Nephron progenitor cell (in vitro differentiated cells): ENCODE measurements around the gene FKBP5.
A peak's percentile ranks its signal among the peaks of the same experiment; 100 is the strongest.
"Not testable (repeated sequence)": the region's sequence is repeated elsewhere in the genome, so short reads cannot be mapped to it uniquely, and the experiment has no call there.

Experiments used
- DNase-seq: peaks from one replicate; pipeline ENCODE4 v3.0.0; 2021
- H3K27ac Mint-ChIP-seq: 2 replicates; pipeline ENCODE4 v1.8.0; 2021; ENCODE audit warnings: mild to moderate bottlenecking, moderate library complexity, mixed read lengths
- H3K27me3 Mint-ChIP-seq: 2 replicates; pipeline ENCODE4 v1.8.0; 2021; ENCODE audit warnings: mild to moderate bottlenecking, low read depth, mixed read lengths; ENCODE audit not compliant: poor library complexity
- H3K36me3 Mint-ChIP-seq: 2 replicates; pipeline ENCODE4 v1.8.0; 2021; ENCODE audit warnings: low read depth, mixed read lengths
- H3K4me1 Mint-ChIP-seq: 2 replicates; pipeline ENCODE4 v1.8.0; 2021; ENCODE audit warnings: mixed read lengths
- H3K4me3 Mint-ChIP-seq: 2 replicates; pipeline ENCODE4 v1.8.0; 2021; ENCODE audit warnings: mild to moderate bottlenecking, moderate library complexity, mixed read lengths
- H3K9me3 Mint-ChIP-seq: 2 replicates; pipeline ENCODE4 v1.8.0; 2021; ENCODE audit warnings: mild to moderate bottlenecking, moderate library complexity, mixed read lengths
- TF ChIP-seq, protein P1 (sequence below): fragments of 200-600 bp; sonication (generic); IDR thresholded peaks from 2 replicates; pipeline ENCODE4 v1.5.0; 2021; ENCODE audit warnings: antibody characterized with exemption

The FKBP5 gene

GRCh38 chr6:35690484-35690883, 1.8 kb upstream of the FKBP5 start:
- H3K4me1 Mint-ChIP-seq = peaks cover 35% of the 10 kb centered on the region
- H3K27ac Mint-ChIP-seq = no peak overlapping the region
- peaks cover 8% of the 10 kb centered on the region for H3K9me3 Mint-ChIP-seq
- TF ChIP-seq, protein P1, sequence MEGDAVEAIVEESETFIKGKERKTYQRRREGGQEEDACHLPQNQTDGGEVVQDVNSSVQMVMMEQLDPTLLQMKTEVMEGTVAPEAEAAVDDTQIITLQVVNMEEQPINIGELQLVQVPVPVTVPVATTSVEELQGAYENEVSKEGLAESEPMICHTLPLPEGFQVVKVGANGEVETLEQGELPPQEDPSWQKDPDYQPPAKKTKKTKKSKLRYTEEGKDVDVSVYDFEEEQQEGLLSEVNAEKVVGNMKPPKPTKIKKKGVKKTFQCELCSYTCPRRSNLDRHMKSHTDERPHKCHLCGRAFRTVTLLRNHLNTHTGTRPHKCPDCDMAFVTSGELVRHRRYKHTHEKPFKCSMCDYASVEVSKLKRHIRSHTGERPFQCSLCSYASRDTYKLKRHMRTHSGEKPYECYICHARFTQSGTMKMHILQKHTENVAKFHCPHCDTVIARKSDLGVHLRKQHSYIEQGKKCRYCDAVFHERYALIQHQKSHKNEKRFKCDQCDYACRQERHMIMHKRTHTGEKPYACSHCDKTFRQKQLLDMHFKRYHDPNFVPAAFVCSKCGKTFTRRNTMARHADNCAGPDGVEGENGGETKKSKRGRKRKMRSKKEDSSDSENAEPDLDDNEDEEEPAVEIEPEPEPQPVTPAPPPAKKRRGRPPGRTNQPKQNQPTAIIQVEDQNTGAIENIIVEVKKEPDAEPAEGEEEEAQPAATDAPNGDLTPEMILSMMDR = no peak
- no peaks in the 10 kb centered on the region for H3K36me3 Mint-ChIP-seq
- H3K27me3 Mint-ChIP-seq = peaks cover 7% of the 10 kb centered on the region
- H3K4me3 Mint-ChIP-seq = no peak overlapping the region
- no peak for DNase-seq

DNA sequence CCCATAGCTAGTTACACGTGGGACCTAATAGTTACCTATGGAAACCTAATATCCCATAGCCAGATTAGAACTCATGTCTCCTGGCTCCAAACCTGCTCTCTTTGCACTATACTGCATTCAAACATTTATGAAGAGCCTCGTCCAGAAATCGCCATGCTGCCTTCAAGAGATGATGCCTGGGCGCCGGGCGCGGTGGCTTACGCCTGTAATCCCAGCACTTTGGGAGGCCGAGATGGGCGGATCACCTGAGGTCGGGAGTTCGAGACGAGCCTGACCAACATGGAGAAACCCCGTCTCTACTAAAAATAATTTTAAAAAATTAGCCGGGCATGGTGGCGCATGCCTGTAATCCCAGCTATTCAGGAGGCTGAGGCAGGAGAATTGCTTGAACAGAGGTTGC, 1.3 kb upstream of the FKBP5 start:
- H3K9me3 Mint-ChIP-seq, H3K36me3 Mint-ChIP-seq, H3K27ac Mint-ChIP-seq, DNase-seq, H3K27me3 Mint-ChIP-seq: not testable (repeated sequence)
- peaks cover 35% of the 10 kb centered on the region for H3K4me1 Mint-ChIP-seq
- H3K4me3 Mint-ChIP-seq = peak overlapping the region; percentile 32

- TF ChIP-seq, protein P1 = no peak
- DNase-seq = peak; percentile 54
- Mint-ChIP-seq H3K4me1 (peaks cover 35% of the 10 kb centered on the region), H3K9me3 (no peaks in the 10 kb centered on the region), H3K36me3 (peaks cover 2% of the 10 kb centered on the region), H3K27me3 (peaks cover 4% of the 10 kb centered on the region), H3K27ac (no peak overlapping the region), H3K4me3 (peak overlapping the region; percentile 91)
Measured at GRCh38 chr6:35687658-35688604, 784 bp downstream of the FKBP5 start.

DNA sequence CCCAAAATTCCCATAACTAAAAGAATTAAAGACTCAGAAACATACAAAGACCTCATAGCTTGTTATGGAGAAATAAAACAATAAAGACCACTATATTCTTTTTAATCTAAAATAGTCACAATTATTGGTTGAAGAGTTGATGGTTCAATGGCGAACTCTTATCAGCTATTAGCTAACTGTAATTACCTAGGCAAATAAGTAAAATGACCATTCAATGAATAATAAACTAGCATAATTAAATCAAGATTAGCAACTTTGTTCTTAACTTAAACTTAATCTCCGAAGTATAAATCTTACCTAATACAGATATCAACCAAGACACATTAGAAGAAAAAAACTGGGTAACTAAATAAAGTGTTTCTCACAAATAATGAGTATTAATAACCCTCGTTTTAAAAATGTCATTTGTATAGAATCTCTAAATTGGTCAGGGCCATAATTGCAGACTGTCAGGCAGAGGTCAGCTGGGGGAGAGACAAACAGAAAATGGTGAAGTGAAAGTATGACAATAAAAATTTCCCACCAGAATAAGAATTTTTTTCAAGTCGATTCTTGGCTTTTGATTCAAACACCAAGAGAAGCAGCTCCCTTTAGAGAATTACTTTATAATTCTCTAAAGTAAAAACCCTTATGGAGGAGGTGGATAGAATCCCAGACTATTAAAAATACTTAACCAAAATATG, 1.7 kb downstream of the FKBP5 start:
- Mint-ChIP-seq H3K27ac (no peak overlapping the region), H3K4me3 (peak overlapping the region; percentile 91), H3K27me3 (peaks cover under 1% of the 10 kb centered on the region), H3K4me1 (peaks cover 33% of the 10 kb centered on the region), H3K36me3 (peaks cover 4% of the 10 kb centered on the region), H3K9me3 (no peaks in the 10 kb centered on the region)
- no peak for DNase-seq
- TF ChIP-seq, protein P1 = no peak

GRCh38 chr6:35686436-35686835, 2.3 kb downstream of the FKBP5 start:
- Mint-ChIP-seq H3K9me3 (no peaks in the 10 kb centered on the region), H3K27ac (no peak overlapping the region), H3K36me3 (peaks cover 4% of the 10 kb centered on the region), H3K4me3 (peak overlapping the region; percentile 91), H3K27me3 (no peaks in the 10 kb centered on the region), H3K4me1 (peaks cover 27% of the 10 kb centered on the region)
- TF ChIP-seq, protein P1 = no peak
- no peak for DNase-seq

DNA sequence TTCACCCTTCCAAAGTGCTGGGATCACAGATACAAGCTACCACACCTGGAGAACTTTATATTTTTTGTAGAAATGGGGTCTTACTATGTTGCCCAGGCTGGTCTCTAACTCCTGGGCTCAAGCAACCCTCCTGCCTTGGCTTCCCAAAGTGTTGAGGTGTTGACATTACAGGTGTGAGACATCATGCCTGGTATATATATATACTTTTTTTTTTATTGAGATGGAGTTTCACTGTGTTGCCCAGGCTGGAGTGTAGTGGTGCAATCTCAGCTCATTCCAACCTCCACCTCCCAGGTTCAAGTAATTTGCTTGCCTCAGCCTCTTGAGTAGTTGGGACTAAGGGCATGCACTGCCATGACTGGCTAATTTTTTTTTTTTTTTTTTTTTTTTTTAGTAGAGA, 5.4 kb downstream of the FKBP5 start:
- DNase-seq = no peak
- TF ChIP-seq, protein P1 = no peak
- Mint-ChIP-seq H3K36me3 (peaks cover 9% of the 10 kb centered on the region), H3K4me3 (no peak overlapping the region), H3K27ac (no peak overlapping the region), H3K9me3 (no peaks in the 10 kb centered on the region), H3K27me3 (no peaks in the 10 kb centered on the region), H3K4me1 (peaks cover 16% of the 10 kb centered on the region)
